ENCODE data around the gene ELL. TPM values are rescaled to one million over a fixed set of nuclear protein-coding genes. Genes with fewer than 3 reads are reported as not detected.

ELL gene
- total RNA-seq, 1 donor from 2014 or later = 19.2 TPM

DNA sequence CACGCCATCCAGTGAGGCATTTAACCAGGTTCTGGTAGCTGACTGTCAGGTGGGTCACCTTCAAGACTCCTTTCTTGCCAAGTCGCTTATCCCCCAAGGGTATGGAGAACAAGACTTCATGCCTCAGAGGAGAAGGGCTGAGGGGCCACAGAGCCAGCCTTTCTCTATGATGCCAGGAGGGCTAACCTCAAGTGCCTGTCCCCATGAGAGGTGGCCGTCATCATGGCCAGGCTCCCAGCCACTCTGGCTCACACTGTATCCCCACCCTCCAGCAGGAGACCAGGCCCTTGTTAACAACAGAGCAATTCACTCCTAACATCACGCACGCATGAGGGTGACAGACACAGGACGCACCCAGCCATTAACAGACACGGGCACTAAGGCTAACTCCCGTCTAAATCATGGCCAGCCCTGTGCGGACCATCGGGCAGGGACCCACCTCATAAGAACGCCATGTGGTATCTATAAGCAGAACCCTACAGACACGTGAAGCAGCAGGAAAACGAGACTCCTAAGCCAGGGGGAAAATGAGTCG is 45.3 kb downstream of the ELL start:
- Mint-ChIP-seq H3K4me1 (peaks cover 18% of the 10 kb centered on the region), H3K27ac (no peak overlapping the region), H3K4me3 (no peak overlapping the region), H3K36me3 (peaks cover 2% of the 10 kb centered on the region), H3K9me3 (no peaks in the 10 kb centered on the region), H3K27me3 (ENCODE audit: low read depth) (no peaks in the 10 kb centered on the region)
- DNase-seq (ENCODE audit: low spot score in 2 of 2, unreplicated experiment in 2 of 2) = no peak
- TF ChIP-seq, protein P1, sequence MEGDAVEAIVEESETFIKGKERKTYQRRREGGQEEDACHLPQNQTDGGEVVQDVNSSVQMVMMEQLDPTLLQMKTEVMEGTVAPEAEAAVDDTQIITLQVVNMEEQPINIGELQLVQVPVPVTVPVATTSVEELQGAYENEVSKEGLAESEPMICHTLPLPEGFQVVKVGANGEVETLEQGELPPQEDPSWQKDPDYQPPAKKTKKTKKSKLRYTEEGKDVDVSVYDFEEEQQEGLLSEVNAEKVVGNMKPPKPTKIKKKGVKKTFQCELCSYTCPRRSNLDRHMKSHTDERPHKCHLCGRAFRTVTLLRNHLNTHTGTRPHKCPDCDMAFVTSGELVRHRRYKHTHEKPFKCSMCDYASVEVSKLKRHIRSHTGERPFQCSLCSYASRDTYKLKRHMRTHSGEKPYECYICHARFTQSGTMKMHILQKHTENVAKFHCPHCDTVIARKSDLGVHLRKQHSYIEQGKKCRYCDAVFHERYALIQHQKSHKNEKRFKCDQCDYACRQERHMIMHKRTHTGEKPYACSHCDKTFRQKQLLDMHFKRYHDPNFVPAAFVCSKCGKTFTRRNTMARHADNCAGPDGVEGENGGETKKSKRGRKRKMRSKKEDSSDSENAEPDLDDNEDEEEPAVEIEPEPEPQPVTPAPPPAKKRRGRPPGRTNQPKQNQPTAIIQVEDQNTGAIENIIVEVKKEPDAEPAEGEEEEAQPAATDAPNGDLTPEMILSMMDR (IDR thresholded peaks at IDR 0.05; ENCODE audit: unreplicated experiment) = no peak

DNA sequence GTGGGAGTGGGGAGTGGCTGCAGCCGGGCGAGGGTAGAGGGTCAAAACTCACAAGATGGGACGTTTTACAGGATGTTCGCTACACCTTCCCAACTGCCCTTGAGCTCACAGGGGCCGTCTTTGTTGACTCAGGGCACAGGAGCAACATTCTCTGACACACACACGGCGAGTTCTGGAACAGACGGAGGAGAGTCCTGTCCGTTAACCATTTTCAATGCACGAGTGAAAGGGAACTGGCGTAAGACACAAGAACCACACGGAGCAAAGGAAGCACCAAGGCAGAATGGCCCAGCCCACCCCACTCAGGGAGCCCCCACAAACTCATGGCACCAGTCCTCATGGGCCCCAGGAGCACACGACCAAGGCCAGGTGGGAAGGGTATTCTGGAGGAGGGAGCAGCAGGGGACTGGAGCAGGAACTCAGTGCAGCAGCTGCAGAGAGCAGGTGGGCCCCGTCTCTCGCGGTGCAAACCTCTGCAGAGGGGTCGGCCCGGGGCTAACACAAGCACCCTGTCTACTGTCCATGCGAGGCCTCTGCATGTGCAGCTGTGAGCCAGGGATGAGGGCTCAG is 46.0 kb downstream of the ELL start:
- no peaks in the 10 kb centered on the region for H3K27me3 Mint-ChIP-seq (ENCODE audit: low read depth)
- no peak for DNase-seq (ENCODE audit: low spot score in 2 of 2, unreplicated experiment in 2 of 2)
- TF ChIP-seq, protein P1 (IDR thresholded peaks at IDR 0.05; ENCODE audit: unreplicated experiment) = no peak
- peaks cover 18% of the 10 kb centered on the region for H3K4me1 Mint-ChIP-seq
- peaks cover 2% of the 10 kb centered on the region for H3K36me3 Mint-ChIP-seq
- no peak overlapping the region for H3K27ac Mint-ChIP-seq
- no peaks in the 10 kb centered on the region for H3K9me3 Mint-ChIP-seq
- H3K4me3 Mint-ChIP-seq = no peak overlapping the region

DNA sequence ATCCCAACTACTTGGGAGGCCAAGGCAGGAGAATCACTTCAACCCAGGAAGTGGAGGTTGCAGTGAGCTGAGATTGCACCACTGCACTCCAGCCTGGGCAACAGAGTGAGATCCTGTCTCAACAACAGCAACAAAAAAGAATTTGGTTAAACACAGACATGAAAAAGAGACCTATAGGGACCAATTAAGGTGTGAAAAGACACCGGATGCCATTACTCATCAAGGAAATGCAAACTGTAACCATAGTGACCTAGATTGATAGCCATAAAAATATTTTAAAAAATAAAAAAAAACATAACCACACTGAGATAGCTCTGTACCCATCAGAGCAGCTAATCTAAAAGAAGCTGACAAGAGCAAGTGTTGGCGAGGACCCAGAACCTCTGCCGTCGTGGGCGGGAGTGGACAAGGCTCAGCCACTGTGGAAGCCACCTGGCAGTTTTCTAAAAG is 46.8 kb downstream of the ELL start:
- no peak overlapping the region for H3K4me3 Mint-ChIP-seq
- TF ChIP-seq, protein P1 (IDR thresholded peaks at IDR 0.05; ENCODE audit: unreplicated experiment) = no peak
- no peaks in the 10 kb centered on the region for H3K9me3 Mint-ChIP-seq
- H3K27me3 Mint-ChIP-seq (ENCODE audit: low read depth) = no peaks in the 10 kb centered on the region
- no peak for DNase-seq (ENCODE audit: low spot score in 2 of 2, unreplicated experiment in 2 of 2)
- H3K36me3 Mint-ChIP-seq = peaks cover 2% of the 10 kb centered on the region
- peaks cover 12% of the 10 kb centered on the region for H3K4me1 Mint-ChIP-seq
- no peak overlapping the region for H3K27ac Mint-ChIP-seq

DNA sequence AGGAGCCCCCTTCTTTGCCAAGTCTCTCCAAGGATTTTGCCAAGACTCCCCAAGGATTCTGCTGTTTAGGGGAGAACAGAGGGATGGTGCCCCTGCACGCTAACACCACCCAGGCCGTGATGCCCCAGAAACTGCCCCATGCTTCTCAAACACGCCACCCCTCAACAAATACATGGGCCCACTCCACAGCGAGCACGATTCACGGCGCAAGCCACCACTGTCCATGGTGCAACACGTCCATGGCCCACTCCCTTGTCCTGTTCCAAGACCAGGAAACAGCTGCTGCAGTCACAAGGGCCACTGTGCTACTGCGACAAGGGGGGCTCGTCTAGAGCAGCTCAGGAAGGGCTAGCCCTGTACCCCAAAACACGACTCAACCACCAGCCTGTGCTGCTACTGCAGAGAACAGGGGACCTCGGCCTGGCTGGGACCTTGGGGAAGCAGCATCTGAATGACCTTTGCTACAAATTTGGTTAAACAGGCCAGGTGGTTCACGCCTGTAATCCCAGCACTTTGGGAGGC is 47.4 kb downstream of the ELL start:
- H3K4me1 Mint-ChIP-seq = peaks cover 6% of the 10 kb centered on the region
- no peak overlapping the region for H3K27ac Mint-ChIP-seq
- peaks cover 2% of the 10 kb centered on the region for H3K36me3 Mint-ChIP-seq
- no peak overlapping the region for H3K4me3 Mint-ChIP-seq
- no peaks in the 10 kb centered on the region for H3K9me3 Mint-ChIP-seq
- no peaks in the 10 kb centered on the region for H3K27me3 Mint-ChIP-seq (ENCODE audit: low read depth)
- DNase-seq (ENCODE audit: low spot score in 2 of 2, unreplicated experiment in 2 of 2) = no peak
- TF ChIP-seq, protein P1 (IDR thresholded peaks at IDR 0.05; ENCODE audit: unreplicated experiment) = no peak

DNA sequence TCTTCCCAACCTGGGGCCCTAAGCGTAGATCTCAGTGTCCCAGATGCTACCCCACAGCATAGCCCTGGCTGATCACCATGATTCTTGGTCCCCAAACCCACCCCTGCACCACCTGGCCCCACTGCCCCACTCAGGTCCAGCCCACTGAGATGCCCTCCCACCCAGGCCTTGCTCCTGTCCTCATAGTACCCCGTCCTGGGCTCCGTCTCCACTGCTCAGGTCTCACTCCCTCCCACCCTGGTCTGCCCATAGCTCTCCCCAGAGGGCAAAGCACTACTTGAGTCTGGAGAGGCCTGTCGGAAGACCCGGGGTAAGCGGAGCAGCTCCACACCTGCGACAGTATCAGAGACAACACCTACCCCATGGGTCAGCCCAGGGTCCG is 48.2 kb downstream of the ELL start:
- no peak for DNase-seq (ENCODE audit: low spot score in 2 of 2, unreplicated experiment in 2 of 2)
- Mint-ChIP-seq H3K36me3 (peaks cover 2% of the 10 kb centered on the region), H3K4me3 (no peak overlapping the region), H3K9me3 (no peaks in the 10 kb centered on the region), H3K27me3 (ENCODE audit: low read depth) (no peaks in the 10 kb centered on the region), H3K27ac (no peak overlapping the region), H3K4me1 (peaks cover 1% of the 10 kb centered on the region)
- TF ChIP-seq, protein P1 (IDR thresholded peaks at IDR 0.05; ENCODE audit: unreplicated experiment) = no peak
